ENCODE data around the gene CCDC92. TPM values are rescaled to one million over a fixed set of nuclear protein-coding genes. Genes with fewer than 3 reads are reported as not detected.

Gene CCDC92
- total RNA-seq, 1 donor from 2014 or later = 31.0 TPM

DNA sequence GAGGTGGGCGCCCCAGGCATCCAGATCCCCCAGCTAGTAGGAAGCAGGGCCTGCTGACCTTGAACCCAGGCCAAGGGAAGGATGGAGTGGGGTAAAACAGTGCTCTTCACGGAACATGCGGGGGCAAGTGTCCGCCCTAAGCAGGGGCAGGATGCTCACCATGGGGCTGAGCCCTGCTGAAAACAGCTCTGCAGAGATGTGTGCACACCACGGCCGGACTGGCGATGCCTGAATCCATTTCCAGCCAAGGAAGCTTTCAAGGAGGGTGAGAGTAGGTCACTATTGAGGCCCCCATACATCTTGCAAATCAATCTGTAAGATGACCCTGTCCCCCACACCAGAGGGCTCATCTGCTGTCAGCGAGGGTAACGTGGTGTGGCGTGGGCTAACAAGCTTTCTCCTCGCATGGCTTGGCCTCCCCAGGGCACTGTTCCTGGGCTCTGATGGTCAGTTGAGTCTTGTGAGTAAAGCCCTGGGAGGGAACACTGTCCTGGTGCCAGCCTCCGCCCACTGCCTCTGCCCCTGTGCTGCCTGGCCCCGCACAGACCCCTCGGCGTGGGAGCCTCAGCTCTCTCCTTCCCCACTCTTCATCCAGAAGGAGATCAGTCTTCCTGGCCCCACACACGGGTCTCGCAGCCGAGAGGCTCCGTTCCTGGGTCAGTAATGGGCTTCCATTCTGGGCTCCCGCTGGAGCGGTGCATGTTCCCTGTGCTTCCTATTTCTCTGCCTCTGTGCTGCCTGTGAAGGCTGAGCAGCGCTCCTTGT lies 69.1 kb downstream of the CCDC92 start:
- no peaks in the 10 kb centered on the region for H3K27me3 ChIP-seq

DNA sequence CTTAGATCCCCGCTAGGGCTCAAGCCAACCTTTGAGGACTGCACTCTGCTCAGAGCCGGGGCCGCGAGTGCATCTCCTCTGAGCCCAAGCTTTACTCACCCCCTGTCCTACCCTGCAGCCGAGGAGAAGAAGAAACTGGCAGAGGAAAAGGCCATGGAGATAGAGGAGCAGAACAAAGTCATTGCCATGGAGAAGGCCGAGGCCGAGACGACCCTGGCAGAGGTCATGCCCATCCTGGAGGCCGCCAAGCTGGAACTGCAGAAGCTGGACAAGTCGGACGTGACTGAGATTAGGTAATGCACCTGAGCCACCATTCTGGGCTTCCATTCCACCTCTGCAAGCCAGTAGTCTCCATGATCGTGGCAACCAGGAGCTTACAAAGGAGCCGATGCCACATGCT lies 69.8 kb downstream of the CCDC92 start:
- DNase-seq (ENCODE audit: low spot score in 2 of 2) = no peak
- H3K27ac ChIP-seq = no peak overlapping the region
- no peaks in the 10 kb centered on the region for H3K27me3 ChIP-seq
- TF ChIP-seq, protein P1, sequence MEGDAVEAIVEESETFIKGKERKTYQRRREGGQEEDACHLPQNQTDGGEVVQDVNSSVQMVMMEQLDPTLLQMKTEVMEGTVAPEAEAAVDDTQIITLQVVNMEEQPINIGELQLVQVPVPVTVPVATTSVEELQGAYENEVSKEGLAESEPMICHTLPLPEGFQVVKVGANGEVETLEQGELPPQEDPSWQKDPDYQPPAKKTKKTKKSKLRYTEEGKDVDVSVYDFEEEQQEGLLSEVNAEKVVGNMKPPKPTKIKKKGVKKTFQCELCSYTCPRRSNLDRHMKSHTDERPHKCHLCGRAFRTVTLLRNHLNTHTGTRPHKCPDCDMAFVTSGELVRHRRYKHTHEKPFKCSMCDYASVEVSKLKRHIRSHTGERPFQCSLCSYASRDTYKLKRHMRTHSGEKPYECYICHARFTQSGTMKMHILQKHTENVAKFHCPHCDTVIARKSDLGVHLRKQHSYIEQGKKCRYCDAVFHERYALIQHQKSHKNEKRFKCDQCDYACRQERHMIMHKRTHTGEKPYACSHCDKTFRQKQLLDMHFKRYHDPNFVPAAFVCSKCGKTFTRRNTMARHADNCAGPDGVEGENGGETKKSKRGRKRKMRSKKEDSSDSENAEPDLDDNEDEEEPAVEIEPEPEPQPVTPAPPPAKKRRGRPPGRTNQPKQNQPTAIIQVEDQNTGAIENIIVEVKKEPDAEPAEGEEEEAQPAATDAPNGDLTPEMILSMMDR (IDR thresholded peaks at IDR 0.05) = no peak
- no peaks in the 10 kb centered on the region for H3K36me3 ChIP-seq
- no peaks in the 10 kb centered on the region for H3K4me1 ChIP-seq
- H3K9me3 ChIP-seq = no peaks in the 10 kb centered on the region
- H3K4me3 ChIP-seq = no peak overlapping the region
- intact Hi-C loops (cut with DNase I) = no loop called here

More for the DNA sequence above, 69.1 kb downstream of the CCDC92 start:
- intact Hi-C loops (cut with DNase I) = loop anchor here (2.0 kb wide), 1 partner anchor 129 kb away; no protein-coding TSS in a partner anchor
- Histone ChIP-seq H3K9me3 (no peaks in the 10 kb centered on the region), H3K4me3 (no peak overlapping the region), H3K4me1 (no peaks in the 10 kb centered on the region), H3K27ac (no peak overlapping the region), H3K36me3 (no peaks in the 10 kb centered on the region)
- no peak for DNase-seq (ENCODE audit: low spot score in 2 of 2)
- TF ChIP-seq, protein P1 (IDR thresholded peaks at IDR 0.05) = no peak

DNA sequence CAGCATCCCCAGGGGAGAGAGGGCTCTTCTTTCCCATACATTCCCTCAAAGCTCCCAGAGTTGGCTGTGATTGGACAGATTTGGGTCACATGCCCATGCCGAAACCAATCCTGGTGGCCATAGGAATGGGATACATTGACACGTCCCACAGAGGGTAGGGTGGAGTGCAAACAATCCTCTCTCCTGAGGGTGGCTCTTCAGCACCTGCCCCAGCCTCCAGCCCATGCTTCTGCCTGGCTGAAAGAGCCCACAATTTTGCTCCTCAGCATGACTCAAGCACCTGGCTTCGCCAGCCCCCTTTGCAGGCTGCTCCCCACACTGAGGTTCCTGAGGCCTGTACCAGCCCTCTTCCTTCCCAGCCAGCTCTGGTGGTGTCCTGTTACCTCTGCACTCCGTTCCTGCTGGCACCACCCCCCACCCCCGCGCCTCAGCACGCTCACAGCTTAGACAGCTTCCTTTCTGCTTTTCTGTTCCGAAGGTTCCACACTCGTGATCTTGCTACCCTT lies 71.7 kb downstream of the CCDC92 start:
- no peak overlapping the region for H3K4me3 ChIP-seq
- no peaks in the 10 kb centered on the region for H3K4me1 ChIP-seq
- DNase-seq (ENCODE audit: low spot score in 2 of 2) = no peak
- intact Hi-C loops (cut with DNase I) = no loop called here
- H3K27ac ChIP-seq = no peak overlapping the region
- no peaks in the 10 kb centered on the region for H3K27me3 ChIP-seq
- TF ChIP-seq, protein P1 (IDR thresholded peaks at IDR 0.05) = no peak
- no peaks in the 10 kb centered on the region for H3K9me3 ChIP-seq
- H3K36me3 ChIP-seq = no peaks in the 10 kb centered on the region

DNA sequence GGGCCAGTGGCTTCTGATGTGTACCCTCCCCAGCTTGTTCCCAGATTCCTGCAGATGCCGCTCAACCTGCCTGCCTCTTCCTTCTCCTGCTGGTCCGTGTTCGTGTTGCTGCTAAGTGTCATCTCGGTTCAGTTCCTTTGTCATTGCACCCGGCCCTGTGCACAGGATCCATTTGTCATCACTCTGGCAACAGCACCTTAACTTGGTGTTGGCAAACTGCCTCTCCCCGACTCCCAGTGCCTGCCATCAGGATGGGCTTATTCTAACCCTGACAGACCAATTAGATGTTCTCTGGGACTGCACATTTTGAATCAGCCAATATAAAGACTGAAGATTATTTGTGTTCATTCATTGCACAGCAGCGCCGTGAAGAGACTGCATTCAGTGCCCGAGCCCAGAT lies 73.3 kb downstream of the CCDC92 start:
- Histone ChIP-seq H3K36me3 (no peaks in the 10 kb centered on the region), H3K9me3 (no peaks in the 10 kb centered on the region), H3K27me3 (no peaks in the 10 kb centered on the region), H3K4me1 (no peaks in the 10 kb centered on the region), H3K27ac (no peak overlapping the region), H3K4me3 (no peak overlapping the region)
- no peak for DNase-seq (ENCODE audit: low spot score in 2 of 2)
- intact Hi-C loops (cut with DNase I) = no loop called here
- TF ChIP-seq, protein P1 (IDR thresholded peaks at IDR 0.05) = no peak

DNA sequence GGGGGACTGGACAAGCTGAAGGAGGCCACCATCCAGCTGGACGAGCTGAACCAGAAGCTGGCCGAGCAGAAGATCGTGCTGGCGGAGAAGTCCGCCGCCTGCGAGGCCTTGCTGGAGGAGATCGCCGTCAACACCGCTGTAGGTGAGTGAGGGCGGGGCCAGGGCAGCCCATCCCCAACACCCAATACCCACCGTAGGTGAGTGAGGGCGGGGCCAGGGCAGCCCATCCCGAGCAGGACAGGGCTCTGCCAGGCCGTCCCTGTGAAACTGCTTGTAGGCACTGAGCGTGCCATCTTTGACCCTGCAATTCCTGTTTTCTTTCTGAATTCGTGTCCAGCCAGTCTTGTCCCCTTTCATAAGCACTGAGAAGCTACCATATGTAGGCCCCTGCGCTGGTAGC lies 74.0 kb downstream of the CCDC92 start:
- no peak for DNase-seq (ENCODE audit: low spot score in 2 of 2)
- no peak overlapping the region for H3K4me3 ChIP-seq
- no peak overlapping the region for H3K27ac ChIP-seq
- no peaks in the 10 kb centered on the region for H3K36me3 ChIP-seq
- TF ChIP-seq, protein P1 (IDR thresholded peaks at IDR 0.05) = no peak
- no peaks in the 10 kb centered on the region for H3K9me3 ChIP-seq
- intact Hi-C loops (cut with DNase I) = no loop called here
- no peaks in the 10 kb centered on the region for H3K27me3 ChIP-seq
- no peaks in the 10 kb centered on the region for H3K4me1 ChIP-seq
